Measurements from ENCODE around the gene DPRX. TPM values are rescaled to one million over a fixed set of nuclear protein-coding genes. Genes with fewer than 3 reads are reported as not detected.

The DPRX gene
- total RNA-seq, 2 experiments from 2014 or later, result not detected

DNA sequence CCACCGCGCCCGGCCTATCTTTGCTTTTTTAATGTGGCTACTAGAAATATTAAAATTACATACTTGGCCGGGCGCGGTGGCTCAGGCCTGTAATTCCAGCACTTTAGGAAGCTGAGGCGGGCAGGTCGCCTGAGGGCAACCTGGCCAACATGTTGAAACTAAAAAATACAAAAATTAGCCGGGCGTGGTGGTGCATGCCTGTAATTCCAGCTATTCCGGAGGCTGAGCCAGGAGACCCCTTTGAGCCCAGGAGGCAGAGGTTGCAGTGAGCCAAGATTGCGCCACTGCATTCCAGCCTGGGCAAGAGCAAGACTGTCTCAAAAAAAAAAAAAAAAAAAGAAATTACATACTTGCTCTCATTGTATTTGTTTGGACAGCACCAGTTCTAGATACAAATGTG lies 34.8 kb upstream of the DPRX start:
- no peak for TF ChIP-seq EZH2phosphoT487 (IDR thresholded peaks at IDR 0.05; ENCODE audit: borderline replicate concordance, low read depth, low read length)
- TF ChIP-seq, protein P1, sequence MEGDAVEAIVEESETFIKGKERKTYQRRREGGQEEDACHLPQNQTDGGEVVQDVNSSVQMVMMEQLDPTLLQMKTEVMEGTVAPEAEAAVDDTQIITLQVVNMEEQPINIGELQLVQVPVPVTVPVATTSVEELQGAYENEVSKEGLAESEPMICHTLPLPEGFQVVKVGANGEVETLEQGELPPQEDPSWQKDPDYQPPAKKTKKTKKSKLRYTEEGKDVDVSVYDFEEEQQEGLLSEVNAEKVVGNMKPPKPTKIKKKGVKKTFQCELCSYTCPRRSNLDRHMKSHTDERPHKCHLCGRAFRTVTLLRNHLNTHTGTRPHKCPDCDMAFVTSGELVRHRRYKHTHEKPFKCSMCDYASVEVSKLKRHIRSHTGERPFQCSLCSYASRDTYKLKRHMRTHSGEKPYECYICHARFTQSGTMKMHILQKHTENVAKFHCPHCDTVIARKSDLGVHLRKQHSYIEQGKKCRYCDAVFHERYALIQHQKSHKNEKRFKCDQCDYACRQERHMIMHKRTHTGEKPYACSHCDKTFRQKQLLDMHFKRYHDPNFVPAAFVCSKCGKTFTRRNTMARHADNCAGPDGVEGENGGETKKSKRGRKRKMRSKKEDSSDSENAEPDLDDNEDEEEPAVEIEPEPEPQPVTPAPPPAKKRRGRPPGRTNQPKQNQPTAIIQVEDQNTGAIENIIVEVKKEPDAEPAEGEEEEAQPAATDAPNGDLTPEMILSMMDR (conservative IDR thresholded peaks at IDR 0.05; ENCODE audit: low read length), result no peak
- H3K4me3 ChIP-seq (ENCODE audit: low read depth, low read length, poor library complexity, severe bottlenecking), result no peak overlapping the region
- CTCF ChIA-PET (ENCODE audit: unreplicated experiment), result no interaction called here
- no peak overlapping the region for H3K27ac ChIP-seq (ENCODE audit: low read depth, low read length, poor library complexity, severe bottlenecking)
- BruUV-seq (replicated peaks), result no TSS peak
- intact Hi-C loops (cut with micrococcal nuclease; ENCODE audit: unreplicated experiment), result no loop called here
- H2AFZ ChIP-seq (ENCODE audit: low read length), result no peak overlapping the region
- H3K9me2 ChIP-seq (ENCODE audit: insufficient read depth, low read length), result no peaks in the 10 kb centered on the region
- no peaks in the 10 kb centered on the region for H3K79me2 ChIP-seq (ENCODE audit: insufficient read depth, low read depth, low read length)
- no peak for DNase-seq (ENCODE audit: low spot score)
- no peaks in the 10 kb centered on the region for H3K9me3 ChIP-seq (ENCODE audit: low read length)
- H4K20me1 ChIP-seq (ENCODE audit: insufficient read depth, low read length), result no peaks in the 10 kb centered on the region
- H3K36me3 ChIP-seq (ENCODE audit: insufficient read depth, low read length), result no peaks in the 10 kb centered on the region
- POLR2A ChIA-PET, result no interaction called here
- no peaks in the 10 kb centered on the region for H3K4me1 ChIP-seq (ENCODE audit: insufficient read depth, low read length, poor library complexity, severe bottlenecking)
- H3K4me2 ChIP-seq (ENCODE audit: low read length), result no peak overlapping the region

GRCh38 chr19:53598361-53598760 lies 33.4 kb upstream of the DPRX start:
- TF ChIP-seq EZH2phosphoT487 (IDR thresholded peaks at IDR 0.05; ENCODE audit: borderline replicate concordance, low read depth, low read length), result no peak
- TF ChIP-seq, protein P1 (conservative IDR thresholded peaks at IDR 0.05; ENCODE audit: low read length), result no peak
- H4K20me1 ChIP-seq (ENCODE audit: insufficient read depth, low read length), result no peaks in the 10 kb centered on the region
- no peaks in the 10 kb centered on the region for H3K9me2 ChIP-seq (ENCODE audit: insufficient read depth, low read length)
- CTCF ChIA-PET (ENCODE audit: unreplicated experiment), result no interaction called here
- no peak overlapping the region for H3K4me3 ChIP-seq (ENCODE audit: low read depth, low read length, poor library complexity, severe bottlenecking)
- no TSS peak for BruUV-seq (replicated peaks)
- no peaks in the 10 kb centered on the region for H3K4me1 ChIP-seq (ENCODE audit: insufficient read depth, low read length, poor library complexity, severe bottlenecking)
- H3K36me3 ChIP-seq (ENCODE audit: insufficient read depth, low read length), result no peaks in the 10 kb centered on the region
- H3K79me2 ChIP-seq (ENCODE audit: insufficient read depth, low read depth, low read length), result no peaks in the 10 kb centered on the region
- POLR2A ChIA-PET, result no interaction called here
- no peak overlapping the region for H3K27ac ChIP-seq (ENCODE audit: low read depth, low read length, poor library complexity, severe bottlenecking)
- no peak overlapping the region for H2AFZ ChIP-seq (ENCODE audit: low read length)
- no peaks in the 10 kb centered on the region for H3K9me3 ChIP-seq (ENCODE audit: low read length)
- intact Hi-C loops (cut with micrococcal nuclease; ENCODE audit: unreplicated experiment), result no loop called here
- DNase-seq (ENCODE audit: low spot score), result no peak
- no peak overlapping the region for H3K4me2 ChIP-seq (ENCODE audit: low read length)

- H3K79me2 ChIP-seq (ENCODE audit: insufficient read depth, low read depth, low read length), result no peaks in the 10 kb centered on the region
- H3K4me1 ChIP-seq (ENCODE audit: insufficient read depth, low read length, poor library complexity, severe bottlenecking), result no peaks in the 10 kb centered on the region
- TF ChIP-seq EZH2phosphoT487 (IDR thresholded peaks at IDR 0.05; ENCODE audit: borderline replicate concordance, low read depth, low read length), result no peak
- TF ChIP-seq, protein P1 (conservative IDR thresholded peaks at IDR 0.05; ENCODE audit: low read length), result no peak
- H3K36me3 ChIP-seq (ENCODE audit: insufficient read depth, low read length), result no peaks in the 10 kb centered on the region
- no peak overlapping the region for H2AFZ ChIP-seq (ENCODE audit: low read length)
- no peak overlapping the region for H3K4me3 ChIP-seq (ENCODE audit: low read depth, low read length, poor library complexity, severe bottlenecking)
- no peak for DNase-seq (ENCODE audit: low spot score)
- no peak overlapping the region for H3K27ac ChIP-seq (ENCODE audit: low read depth, low read length, poor library complexity, severe bottlenecking)
- H4K20me1 ChIP-seq (ENCODE audit: insufficient read depth, low read length), result no peaks in the 10 kb centered on the region
- no TSS peak for BruUV-seq (replicated peaks)
- ChIA-PET CTCF (ENCODE audit: unreplicated experiment) (no interaction called here), POLR2A (interaction anchor here (0.7 kb wide), 1 partner anchor 1848 kb away, joined by 7 read pairs; no protein-coding TSS in a partner anchor)
- H3K9me3 ChIP-seq (ENCODE audit: low read length), result no peaks in the 10 kb centered on the region
- H3K4me2 ChIP-seq (ENCODE audit: low read length), result no peak overlapping the region
- H3K9me2 ChIP-seq (ENCODE audit: insufficient read depth, low read length), result no peaks in the 10 kb centered on the region
- intact Hi-C loops (cut with micrococcal nuclease; ENCODE audit: unreplicated experiment), result no loop called here
These were observed 31.6 kb upstream of the DPRX start for GRCh38 chr19:53600217-53600616.
